ELR (cell line): ENCODE measurements around the gene SMC1A.

Experiments
- DNase-seq: peaks from one replicate; pipeline ENCODE4 v3.0.0-alpha.2; 2015; ENCODE audit warnings: low read depth

Gene SMC1A

DNA sequence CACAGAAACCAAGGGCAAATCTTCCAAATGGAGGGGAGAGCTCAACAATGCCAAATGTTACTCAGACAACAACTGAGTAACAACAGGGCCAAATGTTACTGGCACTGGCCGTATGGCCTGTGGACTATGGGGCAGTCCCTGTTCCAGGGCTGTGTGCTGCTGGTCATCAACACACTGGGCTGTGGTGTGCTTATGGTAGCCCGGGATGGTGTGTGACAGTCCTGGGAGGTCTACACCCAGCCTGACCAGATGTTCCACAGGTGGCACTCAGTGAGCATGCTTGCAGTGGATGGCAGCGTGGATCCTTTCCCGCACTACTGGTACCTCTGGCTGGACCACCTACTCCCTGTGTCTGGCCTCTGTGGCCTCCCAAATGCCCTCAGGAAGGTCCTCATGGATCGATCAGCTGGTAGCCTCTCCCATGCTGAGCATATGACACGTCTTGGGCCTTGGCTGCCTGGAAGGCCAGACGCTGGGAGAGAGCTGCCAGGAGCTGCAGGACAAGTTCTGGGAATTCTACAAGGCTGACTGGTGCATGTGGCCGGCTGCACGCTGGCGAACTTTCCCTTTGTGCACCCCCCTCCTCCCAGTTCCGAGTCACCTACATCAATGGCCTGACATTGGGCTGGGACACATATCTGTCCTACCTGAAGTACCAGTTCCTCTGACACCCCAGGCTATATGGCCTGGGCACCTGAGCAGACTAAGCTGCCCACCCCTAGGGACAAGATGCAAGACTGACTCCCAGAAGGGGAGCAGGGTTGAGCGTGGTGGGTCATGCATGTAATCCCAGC is 81.4 kb downstream of the SMC1A start:
- no peak for DNase-seq

DNA sequence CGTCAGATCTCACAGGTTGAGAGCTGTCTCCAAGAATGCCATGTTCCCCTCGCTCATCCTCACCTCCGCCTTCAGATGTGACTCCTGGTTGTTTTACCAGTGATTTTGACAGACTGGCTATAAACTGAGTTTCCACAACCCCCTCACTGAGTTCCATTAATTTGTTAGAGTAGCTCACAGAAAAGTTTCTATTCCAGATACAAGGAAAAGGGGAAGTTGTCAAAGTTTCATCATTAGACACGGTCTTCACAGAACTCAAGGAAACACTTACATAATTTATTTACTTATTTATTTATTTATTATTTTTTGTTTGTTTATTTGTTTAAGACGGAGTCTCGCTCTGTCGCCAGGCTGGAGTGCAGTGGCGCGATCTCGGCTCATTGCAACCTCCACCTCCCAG is 85.4 kb downstream of the SMC1A start:
- no peak for DNase-seq

DNA sequence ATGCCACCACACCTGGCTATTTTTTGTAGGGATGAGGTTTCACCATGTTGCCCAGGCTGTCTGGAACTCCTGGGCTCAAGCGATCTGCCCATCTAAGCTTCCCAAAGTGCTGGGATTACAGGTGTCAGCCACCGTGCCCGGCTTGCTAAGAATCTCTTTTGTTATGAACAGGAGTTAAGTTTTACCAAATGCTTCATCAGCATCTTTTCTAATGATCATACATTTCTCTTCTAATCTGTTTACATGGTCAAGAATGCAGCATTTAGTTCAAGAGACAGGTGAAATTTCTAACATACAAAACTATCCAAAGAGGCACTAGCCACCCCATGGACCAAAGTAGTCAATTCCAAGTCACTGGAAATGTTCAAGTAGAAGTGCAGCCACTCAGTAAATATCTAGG is 88.6 kb downstream of the SMC1A start:
- no peak for DNase-seq

DNA sequence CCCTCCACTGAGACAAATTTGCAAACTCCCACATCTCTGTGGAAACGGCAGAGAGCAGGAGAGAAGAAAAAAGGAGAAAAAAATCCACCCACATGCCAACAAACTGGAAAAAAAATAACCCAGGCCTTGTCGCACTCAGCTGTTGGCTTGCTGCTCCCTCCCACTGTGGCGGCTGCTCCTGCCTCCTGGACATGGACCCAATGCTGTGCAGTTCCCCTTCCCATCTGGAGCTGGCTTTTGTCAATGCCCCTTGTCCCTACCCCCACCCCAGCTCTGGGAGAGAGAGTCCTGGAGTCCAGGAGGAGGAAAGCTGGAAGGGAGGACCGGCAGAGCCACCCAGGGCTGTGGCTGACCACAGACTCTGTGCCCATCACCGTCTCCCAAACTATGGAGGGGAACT is 90.2 kb downstream of the SMC1A start:
- no peak for DNase-seq

DNA sequence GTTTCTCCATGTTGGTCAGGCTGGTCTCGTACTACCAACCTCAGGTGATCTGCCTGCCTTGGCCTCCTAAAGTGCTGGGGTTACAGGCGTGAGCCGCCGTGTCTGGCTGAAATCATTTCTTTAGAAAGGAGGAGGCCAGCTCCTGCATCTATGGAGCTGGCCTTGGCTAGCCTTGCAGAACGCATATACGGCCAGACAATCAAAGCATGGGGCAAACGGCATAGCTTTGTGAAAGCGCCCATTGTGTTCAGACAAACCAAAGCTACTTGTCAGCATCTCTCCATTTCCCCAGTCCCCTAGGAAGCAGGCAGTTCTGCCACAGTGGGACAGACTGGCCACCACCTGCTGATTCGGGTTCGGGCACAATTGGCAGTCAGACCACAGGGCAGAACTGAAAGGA is 92.1 kb downstream of the SMC1A start:
- no peak for DNase-seq

DNA sequence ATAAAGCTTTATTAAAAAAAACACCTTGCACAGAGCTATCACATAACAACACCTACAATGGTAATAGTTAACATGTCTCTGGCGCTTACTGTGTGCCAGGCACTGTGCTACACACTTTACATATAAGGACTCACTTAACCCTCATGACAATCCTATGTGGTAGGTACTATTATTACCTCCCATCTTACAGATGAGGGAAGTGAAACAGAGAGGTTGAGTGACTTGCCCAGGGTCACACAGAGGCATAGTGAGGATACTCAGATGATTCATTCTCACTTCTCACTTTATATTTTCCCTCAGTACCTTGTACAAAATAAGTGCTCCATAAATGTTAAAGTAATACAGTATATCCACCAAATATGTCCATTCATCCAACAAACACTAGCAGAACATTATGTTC is 97.7 kb downstream of the SMC1A start:
- no peak for DNase-seq
